Activated naive CD4-positive, alpha-beta T cell treated with Interleukin-2 at 50 U/mL for 16 hours (primary cell): ENCODE results near the gene TCEANC2.
A peak's percentile ranks its signal among the peaks of the same experiment; 100 is the strongest.
"Not testable (repeated sequence)": the region's sequence is repeated elsewhere in the genome, so short reads cannot be mapped to it uniquely, and the experiment has no call there.

Source experiments
- DNase-seq: peaks from one replicate; pipeline ENCODE4 v3.0.0-alpha.2; 2020

Gene TCEANC2

DNA sequence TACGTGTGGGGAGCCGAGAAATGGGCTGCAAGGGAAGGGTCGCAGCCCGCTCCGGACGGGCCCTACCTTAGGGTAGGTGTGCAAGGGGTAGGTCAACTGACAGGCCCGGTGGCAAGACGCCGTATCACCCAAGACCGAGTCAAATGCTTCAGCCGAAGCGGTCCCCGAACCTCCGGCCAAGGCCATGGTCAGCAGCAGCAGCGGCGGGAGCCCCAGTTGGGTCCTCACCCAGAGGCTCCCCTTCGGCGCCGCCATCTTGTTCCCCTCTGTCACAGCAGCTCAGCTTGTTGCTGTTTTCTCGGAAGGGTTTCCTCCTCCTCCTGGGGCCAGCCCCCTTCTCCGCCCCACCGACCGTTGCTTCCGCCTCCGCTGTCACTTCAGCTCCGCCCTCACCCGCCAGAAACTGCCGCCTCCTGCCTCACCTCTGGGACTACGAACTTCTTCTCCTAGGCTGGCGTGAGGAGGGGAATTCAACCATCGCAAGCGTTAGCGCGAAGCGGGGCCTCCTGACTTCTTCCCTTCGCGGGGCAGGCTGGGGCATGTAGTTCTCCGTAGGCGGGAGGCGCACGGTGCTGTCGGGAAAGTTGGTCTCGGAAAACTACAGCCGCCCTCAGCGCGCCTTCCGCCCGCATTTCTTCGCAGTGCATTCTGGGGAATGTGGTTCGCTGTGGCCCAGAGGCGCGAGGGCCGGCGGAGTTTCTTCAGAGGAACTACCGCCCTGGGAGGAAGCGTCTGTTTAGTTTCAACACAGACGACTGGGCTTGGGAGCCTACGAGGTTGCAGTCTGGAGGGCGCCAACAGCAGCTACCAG lies at the start of gene TCEANC2, which contains the start of gene TMEM59:
TSS of gene TCEANC2 (plus strand) at position 675 of the 811 bp plus-strand sequence. CDS start 815 bp downstream, outside the sequence.
TSS of gene TMEM59 (minus strand) at position 271 of the 811 bp plus-strand sequence. CDS start at position 255, 16 bp downstream.
- DNase-seq = peak; percentile 98

DNA sequence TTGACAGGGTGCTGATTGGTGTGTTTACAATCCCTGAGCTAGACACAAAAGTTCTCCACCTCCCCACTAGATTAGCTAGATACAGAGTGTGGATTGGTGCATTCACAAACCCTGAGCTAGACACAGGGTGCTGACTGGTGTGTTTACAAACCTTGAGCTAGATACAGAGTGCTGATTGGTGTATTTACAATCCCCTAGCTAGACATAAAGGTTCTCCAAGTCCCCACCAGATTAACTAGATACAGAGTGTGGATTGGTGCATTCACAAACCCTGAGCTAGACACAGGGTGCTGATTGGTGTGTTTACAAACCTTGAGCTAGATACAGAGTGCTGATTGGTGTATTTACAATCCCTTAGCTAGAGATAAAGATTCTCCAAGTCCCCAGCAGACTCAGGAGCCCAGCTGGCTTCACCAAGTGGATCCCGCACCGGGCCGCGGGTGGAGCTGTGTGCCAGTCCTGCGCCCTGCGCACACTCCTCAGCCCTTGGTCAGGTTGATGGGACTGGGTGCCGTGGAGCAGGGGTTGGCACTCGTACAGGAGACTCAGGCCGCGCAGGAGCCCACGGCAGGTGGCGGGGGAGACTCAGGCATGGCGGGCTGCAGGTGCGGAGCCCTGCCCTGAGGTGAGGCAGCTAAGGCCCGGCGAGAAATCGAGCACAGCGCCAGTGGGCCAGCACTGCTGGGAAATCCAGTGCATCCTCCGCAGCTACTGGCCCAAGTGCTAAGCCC lies 49.5 kb upstream of the TCEANC2 start:
- not testable (repeated sequence) for DNase-seq

DNA sequence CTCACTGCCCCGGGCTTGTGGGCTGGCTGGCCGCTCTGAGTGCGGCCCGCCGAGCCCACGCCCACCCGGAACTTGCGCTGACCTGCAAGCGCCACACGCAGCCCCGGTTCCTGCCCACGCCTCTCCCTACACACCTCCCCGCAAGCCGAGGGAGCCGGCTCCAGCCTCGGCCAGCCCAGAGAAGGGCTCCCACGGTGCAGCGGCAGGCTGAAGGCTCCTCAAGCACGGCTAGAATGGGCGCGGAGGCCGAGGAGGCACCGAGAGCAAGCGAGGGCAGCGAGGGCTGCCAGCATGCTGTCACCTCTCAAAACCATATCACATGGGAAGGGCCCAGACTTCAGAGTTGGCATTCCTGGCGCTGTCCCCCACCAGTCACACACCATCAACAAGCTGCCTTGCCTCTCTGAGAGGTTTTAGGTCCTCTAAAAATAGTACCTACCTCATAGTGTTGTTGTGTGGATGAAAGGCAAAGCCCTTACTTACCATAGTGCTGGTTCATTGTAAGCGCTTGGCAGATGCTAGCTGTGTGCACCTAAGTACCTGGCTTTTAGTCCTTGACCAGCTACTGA lies 48.8 kb upstream of the TCEANC2 start:
- no peak for DNase-seq

DNA sequence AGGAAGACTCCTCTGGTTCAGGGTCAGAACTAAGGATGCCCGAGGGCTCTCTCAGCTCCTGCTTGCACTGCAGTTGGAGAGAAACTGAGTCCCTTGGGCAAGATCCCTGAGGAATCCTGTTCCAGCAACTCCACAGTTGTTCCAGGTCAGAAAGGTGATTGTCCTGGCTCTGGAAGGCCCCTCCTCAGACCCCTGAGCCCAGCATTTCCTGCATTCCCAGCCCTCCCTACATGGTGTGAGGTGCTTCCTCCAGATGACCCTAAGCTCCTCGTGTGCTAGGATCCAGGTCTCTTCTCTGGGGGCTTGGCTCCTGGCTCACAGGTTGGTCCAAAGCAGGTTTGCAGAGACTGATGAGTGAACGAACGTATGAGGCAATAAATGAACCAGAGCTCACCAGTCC lies 46.9 kb upstream of the TCEANC2 start:
- DNase-seq = no peak

DNA sequence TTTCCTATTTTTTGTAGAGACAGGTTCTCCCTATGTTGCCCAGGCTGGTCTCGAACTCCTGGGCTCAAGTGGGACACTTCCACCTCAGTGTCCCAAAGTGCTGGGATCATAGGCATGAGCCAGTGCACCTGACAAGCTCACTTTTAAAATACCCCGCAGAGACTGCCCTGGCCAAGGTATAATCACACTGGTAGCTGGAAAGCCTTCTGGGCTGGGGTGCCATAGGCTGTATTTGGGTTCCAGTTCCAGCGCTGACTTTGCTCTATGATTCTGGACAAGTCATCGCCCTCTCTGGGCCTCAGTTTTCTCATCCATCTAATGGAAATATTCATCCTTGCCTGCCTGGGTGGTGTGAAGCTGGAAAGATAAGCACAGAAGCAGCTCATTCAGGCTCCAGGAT lies 45.8 kb upstream of the TCEANC2 start:
- no peak for DNase-seq

DNA sequence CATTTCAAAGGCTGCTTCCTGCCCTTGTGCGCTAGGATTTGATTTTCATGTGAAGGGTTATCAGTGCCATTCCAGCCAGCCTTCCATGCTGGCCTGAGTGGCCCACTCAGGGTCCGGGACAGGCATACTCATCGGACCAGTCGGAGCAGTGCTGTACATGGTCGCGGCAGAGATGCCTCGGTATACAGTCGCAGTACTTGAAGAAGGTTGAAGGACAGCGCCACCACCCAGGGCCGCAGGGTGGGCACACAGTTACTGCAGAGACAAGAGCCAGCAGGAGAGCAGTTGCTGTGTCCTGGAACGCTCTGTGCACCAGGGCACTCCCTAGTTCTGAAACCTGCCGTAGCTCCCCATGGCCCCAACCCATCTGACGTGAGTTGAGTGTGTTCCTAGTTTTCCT lies 44.5 kb upstream of the TCEANC2 start:
- DNase-seq = no peak

DNA sequence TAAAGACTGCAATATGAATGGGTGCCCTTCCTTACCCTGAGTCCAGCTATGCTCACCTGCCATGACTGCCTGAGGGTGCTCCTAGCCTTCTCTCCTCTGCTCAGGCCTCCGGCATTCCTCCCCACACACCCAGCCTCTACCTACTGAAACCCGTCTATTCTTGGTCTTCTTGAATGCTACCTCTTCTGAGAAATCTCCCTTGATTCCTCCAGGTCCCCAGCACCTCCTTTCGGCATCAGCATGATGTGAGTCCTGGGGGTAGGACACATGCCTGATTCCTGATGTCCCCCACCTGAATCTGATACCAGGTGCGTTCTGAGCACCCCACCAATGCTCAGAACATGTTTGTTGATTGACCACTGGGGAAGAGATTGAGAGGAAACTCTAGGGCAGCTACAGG lies 44.0 kb upstream of the TCEANC2 start:
- DNase-seq = no peak

DNA sequence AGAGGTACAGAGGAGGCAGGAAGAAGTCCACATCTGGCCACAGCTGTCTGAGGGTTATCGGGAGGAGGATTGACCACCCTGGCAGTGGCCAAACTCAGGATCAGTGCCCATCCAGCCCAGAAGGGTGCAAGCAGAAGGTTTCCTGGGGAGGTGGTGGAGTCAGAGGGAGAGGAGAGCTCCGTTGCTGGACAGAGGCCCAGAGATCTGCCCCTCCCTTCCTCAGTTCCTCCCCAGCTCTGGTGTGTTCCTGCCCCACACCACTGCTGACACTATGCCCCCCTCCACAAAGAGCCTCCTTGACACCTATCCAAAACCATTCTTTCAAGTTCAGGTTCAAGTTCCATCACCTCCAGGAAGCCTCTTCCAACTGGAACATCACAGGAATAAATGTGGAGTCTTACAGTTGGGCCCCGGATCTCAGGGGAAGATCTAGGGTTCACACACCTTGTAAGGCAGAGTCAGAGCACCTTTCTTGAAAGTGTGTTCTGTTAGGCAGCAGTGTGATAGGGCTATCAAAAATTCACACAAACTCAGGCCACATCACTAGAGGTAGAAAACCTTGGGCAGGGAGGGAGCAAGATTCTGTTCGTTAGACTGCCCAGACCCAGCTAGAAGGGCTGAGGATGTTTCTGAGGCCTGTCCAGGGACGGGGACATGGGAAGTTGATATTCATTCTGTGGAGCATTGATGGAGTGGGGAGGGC lies 42.8 kb upstream of the TCEANC2 start:
- no peak for DNase-seq

DNA sequence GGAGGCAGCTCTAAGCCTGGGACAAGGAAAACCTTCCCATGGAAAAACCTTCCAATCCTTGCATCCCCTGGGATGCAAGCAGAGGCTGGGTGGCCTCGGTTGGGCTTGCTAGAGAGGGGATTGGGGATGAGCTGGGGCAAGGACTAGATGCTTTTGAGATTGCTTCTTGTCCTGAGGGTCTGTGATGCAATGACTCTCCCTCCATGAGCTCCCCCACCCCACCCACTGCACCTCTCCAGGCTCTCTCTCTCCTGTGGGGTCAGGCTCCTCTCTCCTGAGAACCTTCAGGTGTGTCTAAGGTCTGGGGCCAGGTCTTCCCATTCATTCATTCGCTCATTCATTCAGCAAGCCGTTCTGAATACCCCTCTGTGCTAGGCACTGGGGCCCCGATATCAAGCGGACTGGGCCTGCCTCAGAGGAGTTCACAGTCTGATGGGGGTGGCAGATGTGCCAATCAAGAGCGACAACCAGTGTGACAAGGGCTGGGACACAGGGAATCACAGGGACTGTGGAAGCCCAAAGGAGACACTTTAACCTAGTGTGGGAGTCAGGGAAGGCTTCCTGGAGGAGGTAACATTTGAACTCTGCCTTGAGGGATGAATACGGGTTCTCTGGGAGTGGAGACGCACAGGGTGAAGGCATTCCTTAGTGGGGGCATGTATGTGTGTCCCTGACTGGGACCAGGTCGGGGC lies 41.9 kb upstream of the TCEANC2 start:
- no peak for DNase-seq

DNA sequence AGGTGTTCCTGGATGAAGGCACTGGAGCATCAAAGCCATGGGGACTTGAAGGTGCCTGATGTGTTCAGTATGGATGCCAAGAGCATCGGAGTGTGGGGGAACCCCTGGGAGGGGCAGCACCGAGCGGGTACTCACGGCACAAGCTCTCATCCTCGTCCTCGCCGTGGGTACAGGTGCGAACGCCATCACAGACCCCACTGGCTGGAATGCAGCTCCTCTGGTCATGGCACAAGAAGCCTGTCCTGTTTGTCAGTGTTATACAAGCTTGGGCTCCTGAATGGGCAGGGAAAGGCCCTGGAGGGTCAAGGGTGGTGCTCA lies 41.4 kb upstream of the TCEANC2 start:
- DNase-seq = no peak

DNA sequence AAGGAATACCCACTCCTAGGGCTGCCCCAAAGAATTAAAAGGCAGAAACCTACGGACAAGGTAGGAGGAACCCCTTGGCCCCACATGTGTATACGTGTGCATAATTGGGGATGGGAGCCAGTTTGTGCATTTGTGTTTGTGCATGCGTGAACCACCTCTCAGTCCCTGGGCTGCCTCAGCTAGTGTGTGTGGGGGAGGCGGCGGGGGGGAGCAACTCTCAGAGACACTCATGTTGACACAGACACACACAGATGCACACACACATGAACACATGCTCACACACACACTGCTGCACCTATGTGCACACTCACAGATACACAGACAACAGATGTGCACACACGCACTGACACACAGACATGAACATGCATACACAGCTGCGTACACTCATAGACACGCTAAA lies 40.5 kb upstream of the TCEANC2 start:
- no peak for DNase-seq

DNA sequence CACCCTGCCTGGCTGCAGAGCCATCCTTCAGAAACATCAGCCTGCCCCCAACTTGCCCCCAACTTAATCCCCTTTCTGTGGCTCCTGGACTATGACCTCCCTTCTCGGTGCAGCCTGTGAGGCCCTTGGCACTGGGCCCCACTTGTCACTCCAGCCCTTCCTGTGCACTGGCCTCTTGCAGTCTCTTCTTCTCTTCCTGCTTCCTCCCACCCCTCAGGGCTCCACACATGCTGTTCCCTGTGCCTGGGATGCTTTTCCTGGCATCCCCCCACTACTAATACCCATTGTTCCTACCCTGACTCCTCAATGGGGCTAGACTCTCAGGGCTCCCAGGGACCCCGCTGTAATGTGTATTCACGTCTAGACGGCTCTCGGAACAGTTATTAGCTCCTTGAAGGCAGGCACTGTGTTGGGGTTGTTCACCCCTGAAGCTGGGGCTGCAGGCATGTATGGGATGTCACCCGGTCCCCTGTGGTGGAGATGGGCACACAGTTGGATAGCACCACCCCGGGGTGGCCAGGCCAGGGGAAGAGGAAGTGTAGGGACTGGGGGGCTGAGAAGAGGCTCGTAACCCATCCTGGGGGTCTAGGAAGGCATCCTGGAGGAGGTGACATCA lies 39.9 kb upstream of the TCEANC2 start:
- no peak for DNase-seq

DNA sequence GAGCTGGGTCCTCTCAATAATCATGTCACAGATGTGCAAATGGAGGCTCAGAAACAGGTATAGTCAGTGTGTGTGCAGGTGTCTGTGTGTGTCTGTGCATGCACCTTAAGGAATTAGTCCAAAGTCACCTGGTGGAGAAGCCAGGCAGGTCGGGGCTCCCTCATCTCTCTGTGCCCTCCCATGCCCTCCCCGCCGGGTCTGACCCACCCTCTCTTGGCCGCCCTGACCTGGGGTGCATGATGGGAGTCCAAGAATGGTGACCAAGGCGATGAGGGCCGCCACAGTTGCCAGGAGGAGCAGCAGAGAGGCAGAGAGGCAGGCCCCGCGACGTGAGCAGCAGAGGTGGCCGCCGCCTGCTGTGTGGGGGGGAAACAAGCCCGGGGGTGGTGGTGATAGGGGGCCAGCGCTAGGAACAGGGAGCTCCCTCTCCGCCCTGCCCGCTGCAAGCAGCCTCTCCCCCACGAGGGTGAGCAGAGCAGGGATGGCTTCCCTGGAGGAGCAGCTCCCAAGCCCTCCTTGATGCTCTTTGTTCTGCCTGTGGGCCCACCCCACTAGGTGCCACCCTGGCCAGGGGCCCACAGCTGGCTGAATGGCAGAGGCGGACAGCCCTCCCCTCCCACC lies 39.3 kb upstream of the TCEANC2 start:
- no peak for DNase-seq

DNA sequence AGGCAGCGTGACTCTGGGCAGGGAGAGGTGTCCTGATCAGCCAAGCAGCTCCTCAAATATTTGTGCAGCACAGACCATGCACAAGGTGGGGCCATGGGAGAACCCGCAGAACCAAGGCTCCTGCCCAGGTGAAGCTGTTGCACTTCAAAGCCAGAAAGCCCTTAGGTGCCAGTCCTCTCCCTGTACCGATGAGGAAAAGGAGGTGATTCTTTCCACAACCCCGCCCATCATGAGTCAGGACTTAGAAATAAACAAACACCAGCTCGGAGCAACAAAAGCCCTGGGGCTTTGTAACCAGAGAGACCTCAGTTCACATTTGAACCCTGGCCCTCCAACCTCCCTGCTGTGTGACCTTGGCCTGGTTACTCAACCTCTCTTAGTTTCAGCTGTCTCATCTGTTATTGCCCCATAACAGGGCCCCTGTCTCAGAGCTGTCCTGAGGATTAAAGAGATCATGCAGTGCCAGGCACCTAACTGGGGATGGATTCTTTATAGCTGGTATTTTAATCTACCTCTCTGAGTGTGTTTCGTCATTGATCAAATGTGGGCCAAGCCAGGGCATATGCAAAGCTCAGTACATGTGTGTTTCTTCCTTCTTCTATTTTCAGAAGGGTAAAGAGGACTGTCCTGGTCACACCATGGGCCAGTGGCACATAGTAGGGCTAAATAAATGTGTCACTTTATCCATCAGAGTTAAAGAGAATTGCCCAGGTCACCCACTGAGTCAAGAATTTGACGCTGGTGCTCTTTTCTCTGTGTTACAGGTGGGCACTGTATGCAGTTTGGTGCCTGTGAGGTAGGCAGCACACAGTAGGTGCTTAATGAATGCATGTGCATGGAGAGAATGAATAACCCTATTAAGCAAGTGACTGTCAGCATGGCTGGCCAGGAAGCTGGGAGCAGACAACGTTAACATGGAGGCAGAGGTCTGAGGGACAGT lies 36.8 kb upstream of the TCEANC2 start:
- DNase-seq = no peak

DNA sequence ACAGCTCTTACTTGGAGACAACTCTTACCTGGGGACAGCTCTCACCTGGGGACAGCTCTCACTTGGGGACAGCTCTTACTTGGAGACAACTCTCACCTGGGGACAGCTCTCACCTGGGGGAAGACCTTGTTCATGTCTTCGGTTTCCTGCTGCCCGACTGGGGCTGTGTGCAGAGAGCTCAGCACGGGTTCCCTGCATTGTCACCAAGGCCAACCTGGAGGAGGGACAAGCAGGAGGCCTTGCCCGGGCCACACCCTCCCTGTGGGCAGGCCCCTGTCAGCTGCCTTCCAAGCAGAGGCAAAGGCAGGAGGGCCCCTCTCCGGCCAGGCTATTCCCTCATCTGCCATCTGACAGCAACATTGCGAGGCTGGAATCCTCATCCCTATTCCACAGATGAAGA lies 35.4 kb upstream of the TCEANC2 start, which contains the start of gene LDLRAD1:
TSS of gene LDLRAD1 (minus strand) at position 208 of the 400 bp plus-strand sequence. CDS start at position 134, 74 bp downstream.
- DNase-seq = no peak

DNA sequence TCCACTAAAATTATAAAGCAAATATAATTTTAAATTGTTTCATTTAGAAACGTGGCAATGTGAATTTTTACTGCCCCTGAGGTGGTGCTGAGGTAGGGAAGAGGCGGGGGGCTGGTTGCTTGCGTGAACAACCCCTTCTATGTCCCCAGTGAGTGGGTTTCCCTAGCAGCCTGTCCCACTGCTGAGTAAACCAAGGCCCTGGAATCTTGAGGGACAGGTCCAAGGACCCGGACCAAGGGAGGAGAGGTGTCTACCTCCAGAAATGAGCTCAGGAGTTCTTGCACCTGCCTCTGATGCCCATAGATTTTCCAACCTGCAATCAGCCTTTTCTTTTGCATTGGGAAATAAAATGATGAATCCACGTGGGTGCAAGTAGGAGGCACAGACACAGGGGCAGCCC lies 34.8 kb upstream of the TCEANC2 start:
- DNase-seq = no peak

DNA sequence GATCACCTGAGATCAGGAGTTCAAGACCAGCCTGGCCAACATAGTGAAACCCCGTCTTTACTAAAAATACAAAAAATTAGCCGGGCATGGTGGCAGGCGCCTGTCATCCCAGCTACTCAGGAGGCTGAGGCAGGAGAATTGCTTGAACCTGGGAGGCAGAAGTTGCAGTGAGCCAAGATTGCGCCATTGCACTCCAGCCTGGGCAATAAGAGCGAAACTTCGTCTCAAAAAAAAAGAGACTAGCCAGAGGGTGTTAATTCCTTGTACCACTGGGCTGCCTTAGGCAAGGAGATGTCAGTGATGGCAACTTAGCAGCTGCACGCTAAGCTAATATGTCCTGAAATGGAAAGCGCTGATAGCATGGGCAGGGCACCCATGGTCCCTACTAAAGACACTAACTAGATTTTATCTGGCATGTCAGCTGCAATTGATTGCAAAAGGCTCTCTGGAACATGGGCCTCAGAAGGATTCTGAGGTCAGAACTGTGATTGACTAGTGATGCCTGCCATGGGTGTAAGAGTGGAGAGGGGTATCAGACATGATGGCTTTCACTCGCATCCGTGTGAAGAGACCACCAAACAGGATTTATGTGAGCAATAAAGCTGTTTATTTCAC lies 33.7 kb upstream of the TCEANC2 start:
- not testable (repeated sequence) for DNase-seq

DNA sequence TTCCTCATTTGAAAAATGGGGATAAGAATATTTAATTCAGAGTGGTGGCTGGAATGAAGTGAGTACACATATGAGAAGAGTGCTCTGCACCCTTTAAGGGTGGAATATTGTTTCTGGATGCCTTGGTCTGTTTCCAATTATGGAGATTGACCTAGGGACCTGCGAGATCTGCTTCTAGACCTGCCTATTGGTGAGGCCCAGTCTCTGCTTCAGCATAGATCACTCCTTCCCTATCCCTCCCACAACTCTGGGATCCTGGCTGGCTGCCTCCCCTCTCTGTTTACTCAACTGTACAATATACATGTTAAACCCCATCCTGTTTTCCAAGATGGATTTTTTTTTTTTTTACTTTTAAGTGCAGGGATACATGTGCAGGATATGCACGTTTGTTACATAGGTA lies 29.1 kb upstream of the TCEANC2 start:
- no peak for DNase-seq

DNA sequence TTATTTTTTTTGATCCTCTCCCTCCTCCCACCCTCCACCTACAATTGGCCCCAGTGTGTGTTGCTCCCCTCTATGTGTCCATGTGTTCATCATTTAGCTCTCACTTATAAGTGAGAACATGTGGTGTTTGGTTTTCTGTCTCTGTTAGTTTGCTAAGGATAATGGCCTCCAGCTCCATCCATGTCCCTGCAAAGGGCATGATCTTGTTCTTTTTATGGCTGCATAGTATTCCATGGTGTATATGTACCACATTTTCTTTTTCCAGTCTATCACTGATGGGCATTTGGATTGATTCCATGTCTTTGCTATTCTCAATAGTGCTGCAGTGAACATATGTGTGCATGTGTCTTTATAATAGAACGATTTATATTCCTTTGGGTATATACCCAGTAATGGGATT lies 28.6 kb upstream of the TCEANC2 start:
- not testable (repeated sequence) for DNase-seq

DNA sequence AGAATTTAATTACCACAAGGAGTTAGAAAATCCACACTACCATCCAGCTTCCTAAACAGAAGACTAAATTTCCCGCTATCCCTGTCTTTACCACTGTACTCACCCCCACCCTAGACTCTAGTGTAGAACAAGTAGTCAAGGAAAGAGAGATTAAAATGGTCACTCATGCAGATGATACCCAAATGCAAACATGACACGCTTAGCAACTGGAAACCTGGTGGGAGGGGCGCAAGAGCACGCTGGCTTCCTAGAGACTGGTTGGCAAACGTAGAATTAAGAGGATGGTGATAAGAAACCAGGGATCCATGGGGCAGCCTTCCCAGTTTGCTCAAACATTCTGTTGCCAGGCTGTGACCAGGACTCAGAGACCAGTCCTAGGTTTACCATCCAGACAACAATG lies 25.6 kb upstream of the TCEANC2 start:
- DNase-seq = no peak
